CD4-positive, alpha-beta T cell treated with Interleukin-15 for 4 hours (primary cell): Measurements from ENCODE around the gene FGD5.
"Not testable (repeated sequence)": the region's sequence is repeated elsewhere in the genome, so short reads cannot be mapped to it uniquely, and the experiment has no call there.

Experiments used
- DNase-seq: peaks from one replicate; pipeline ENCODE4 v3.0.0-alpha.2; 2020; ENCODE audit warnings: low spot score

FGD5 gene

GRCh38 chr3:14879211-14879874 lies 60.6 kb downstream of the FGD5 start:
- no peak for DNase-seq

- DNase-seq = no peak
Measured at GRCh38 chr3:14880447-14881106, 61.8 kb downstream of the FGD5 start.

- no peak for DNase-seq
Measured at GRCh38 chr3:14883226-14883625, 64.5 kb downstream of the FGD5 start.

GRCh38 chr3:14884665-14885064 lies 65.9 kb downstream of the FGD5 start:
- DNase-seq = no peak

GRCh38 chr3:14885307-14885706 lies 66.5 kb downstream of the FGD5 start:
- DNase-seq = no peak

GRCh38 chr3:14886101-14886500 lies 67.3 kb downstream of the FGD5 start:
- no peak for DNase-seq

GRCh38 chr3:14889205-14889604 lies 70.4 kb downstream of the FGD5 start:
- no peak for DNase-seq

GRCh38 chr3:14889943-14890342 lies 71.2 kb downstream of the FGD5 start:
- no peak for DNase-seq

GRCh38 chr3:14890476-14890875 lies 71.7 kb downstream of the FGD5 start:
- peak; percentile 9 for DNase-seq

- DNase-seq = no peak
Measured at GRCh38 chr3:14891135-14892132, 72.7 kb downstream of the FGD5 start.

GRCh38 chr3:14892226-14892625 lies 73.5 kb downstream of the FGD5 start:
- no peak for DNase-seq

GRCh38 chr3:14894085-14894484 lies 75.3 kb downstream of the FGD5 start:
- DNase-seq = no peak

- DNase-seq = no peak
Measured at GRCh38 chr3:14897266-14897665, 78.5 kb downstream of the FGD5 start.

- no peak for DNase-seq
Measured at GRCh38 chr3:14898929-14899328, 80.2 kb downstream of the FGD5 start.

- DNase-seq = no peak
Measured at GRCh38 chr3:14899993-14900618, 81.3 kb downstream of the FGD5 start.

GRCh38 chr3:14900881-14901873 lies 82.4 kb downstream of the FGD5 start:
- no peak for DNase-seq

- DNase-seq = no peak
Measured at GRCh38 chr3:14902719-14903118, 84.0 kb downstream of the FGD5 start.

- DNase-seq = not testable (repeated sequence)
Measured at GRCh38 chr3:14903501-14903900, 84.7 kb downstream of the FGD5 start.

- DNase-seq = no peak
Measured at GRCh38 chr3:14905055-14905657, 86.4 kb downstream of the FGD5 start.

GRCh38 chr3:14906355-14906971 lies 87.7 kb downstream of the FGD5 start:
- DNase-seq = no peak
